ENCODE measurements around the gene MAP2.

- TF ChIP-seq CTCF (conservative IDR thresholded peaks at IDR 0.05; ENCODE audit: low read depth in 2 of 2) (no peak), JUNB (IDR thresholded peaks at IDR 0.05; ENCODE audit: unreplicated experiment) (no peak), EZH2 (IDR thresholded peaks at IDR 0.05; ENCODE audit: low read depth, unreplicated experiment) (no peak), CREB1 (CRISPR knock-in tag; IDR thresholded peaks at IDR 0.05; ENCODE audit: low read depth) (no peak), POLR2AphosphoS5 (IDR thresholded peaks at IDR 0.05; ENCODE audit: low read depth) (no peak), EZH2phosphoT487 (IDR thresholded peaks at IDR 0.05; ENCODE audit: unreplicated experiment) (no peak), NANOG (IDR thresholded peaks at IDR 0.05; ENCODE audit: borderline replicate concordance) (no peak), ZNF331 (CRISPR knock-in tag; IDR thresholded peaks at IDR 0.05; ENCODE audit: low read depth) (no peak), ETS1 (IDR thresholded peaks at IDR 0.05) (no peak), REST (IDR thresholded peaks at IDR 0.05; ENCODE audit: unreplicated experiment) (no peak)
Observed at GRCh38 chr2:209696836-209697711, 273.2 kb downstream of the MAP2 start.

All from GM23338 (cell line).